WTC11 (cell line): ENCODE data around the gene GPR39.

Source experiments
- FOXJ3 ChIP-seq: sonication (generic); formaldehyde crosslinking; IDR thresholded peaks from 2 replicates; pipeline ENCODE4 v1.9.0; 2021; ENCODE audit warnings: missing genetic modification reagents, mild to moderate bottlenecking, borderline replicate concordance
- NFYB ChIP-seq: sonication (generic); formaldehyde crosslinking; conservative IDR thresholded peaks from 2 replicates; pipeline ENCODE4 v1.8.0; 2022; ENCODE audit warnings: low read depth, missing genetic modification reagents
- SMAD3 ChIP-seq: sonication (generic); formaldehyde crosslinking; IDR thresholded peaks from 2 replicates; pipeline ENCODE4 v1.8.0; 2022; ENCODE audit warnings: missing genetic modification reagents, mild to moderate bottlenecking, borderline replicate concordance
- SP1 ChIP-seq: sonication (generic); formaldehyde crosslinking; conservative IDR thresholded peaks from 2 replicates; pipeline ENCODE4 v1.8.1; 2022; ENCODE audit warnings: missing genetic modification reagents
- TEAD4 ChIP-seq: sonication (generic); formaldehyde crosslinking; IDR thresholded peaks from 2 replicates; pipeline ENCODE4 v1.8.0; 2022; ENCODE audit warnings: mild to moderate bottlenecking, missing genetic modification reagents
- ZNF416 ChIP-seq: fragments of 250-450 bp; sonication (Bioruptor Pico); IDR thresholded peaks from 2 replicates; pipeline ENCODE4 v1.9.0; 2021; ENCODE audit warnings: mild to moderate bottlenecking, inconsistent platforms
- TF ChIP-seq, protein P1 (sequence below): fragments of 200-600 bp; IDR thresholded peaks from 2 replicates; pipeline ENCODE4 v1.8.0; 2022; ENCODE audit warnings: antibody characterized with exemption
- TF ChIP-seq, protein P2 (sequence below): sonication (generic); formaldehyde crosslinking; IDR thresholded peaks from 2 replicates; pipeline ENCODE4 v1.8.1; 2022; ENCODE audit warnings: mild to moderate bottlenecking, missing genetic modification reagents, moderate library complexity, borderline replicate concordance
- TF ChIP-seq, protein P3 (sequence below): sonication (generic); formaldehyde crosslinking; IDR thresholded peaks from 2 replicates; pipeline ENCODE4 v1.8.0; 2022; ENCODE audit warnings: mild to moderate bottlenecking, missing genetic modification reagents
- TF ChIP-seq, protein P4 (sequence below): sonication (generic); formaldehyde crosslinking; IDR thresholded peaks from 2 replicates; pipeline ENCODE4 v1.8.1; 2023; ENCODE audit warnings: mild to moderate bottlenecking, missing genetic modification reagents, moderate library complexity
- TF ChIP-seq, protein P5 (sequence below): sonication (generic); formaldehyde crosslinking; IDR thresholded peaks from 2 replicates; pipeline ENCODE4 v1.8.0; 2023; ENCODE audit warnings: missing genetic modification reagents

DNA sequence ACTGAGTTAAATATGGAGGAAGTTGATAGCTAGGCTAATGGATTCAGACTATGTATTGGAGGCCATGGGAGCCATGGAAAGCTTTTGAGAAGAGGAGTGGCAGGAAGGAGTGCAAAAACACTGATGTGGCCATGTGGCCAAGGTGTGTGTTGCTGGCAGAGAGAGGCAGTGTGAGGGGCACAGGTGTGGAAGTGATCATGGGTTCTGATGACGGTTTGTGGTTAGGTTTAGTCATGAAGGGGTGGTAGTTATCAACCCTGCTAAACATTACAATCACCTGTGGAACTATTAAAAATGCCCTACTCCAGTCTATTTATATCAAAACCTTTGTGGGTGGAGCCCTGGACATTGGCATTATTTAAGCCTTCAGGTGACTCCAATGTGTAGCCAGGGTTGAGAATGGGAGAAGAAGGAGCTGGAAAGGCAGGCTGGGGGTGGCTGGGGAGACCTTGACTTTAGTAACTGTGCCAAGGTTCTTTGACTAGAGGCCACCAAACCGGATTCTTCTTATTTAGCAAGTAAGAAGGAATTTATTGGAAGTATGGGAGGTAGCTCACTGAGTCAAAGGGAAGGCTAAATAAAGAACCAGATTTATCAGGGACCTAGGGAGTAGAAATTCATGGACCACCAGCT, 13.5 kb downstream of the GPR39 start:
- no peak for TF ChIP-seq ZNF416 (CRISPR knock-in tag)
- TF ChIP-seq, protein P1, sequence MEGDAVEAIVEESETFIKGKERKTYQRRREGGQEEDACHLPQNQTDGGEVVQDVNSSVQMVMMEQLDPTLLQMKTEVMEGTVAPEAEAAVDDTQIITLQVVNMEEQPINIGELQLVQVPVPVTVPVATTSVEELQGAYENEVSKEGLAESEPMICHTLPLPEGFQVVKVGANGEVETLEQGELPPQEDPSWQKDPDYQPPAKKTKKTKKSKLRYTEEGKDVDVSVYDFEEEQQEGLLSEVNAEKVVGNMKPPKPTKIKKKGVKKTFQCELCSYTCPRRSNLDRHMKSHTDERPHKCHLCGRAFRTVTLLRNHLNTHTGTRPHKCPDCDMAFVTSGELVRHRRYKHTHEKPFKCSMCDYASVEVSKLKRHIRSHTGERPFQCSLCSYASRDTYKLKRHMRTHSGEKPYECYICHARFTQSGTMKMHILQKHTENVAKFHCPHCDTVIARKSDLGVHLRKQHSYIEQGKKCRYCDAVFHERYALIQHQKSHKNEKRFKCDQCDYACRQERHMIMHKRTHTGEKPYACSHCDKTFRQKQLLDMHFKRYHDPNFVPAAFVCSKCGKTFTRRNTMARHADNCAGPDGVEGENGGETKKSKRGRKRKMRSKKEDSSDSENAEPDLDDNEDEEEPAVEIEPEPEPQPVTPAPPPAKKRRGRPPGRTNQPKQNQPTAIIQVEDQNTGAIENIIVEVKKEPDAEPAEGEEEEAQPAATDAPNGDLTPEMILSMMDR = no peak
- TF ChIP-seq NFYB (CRISPR knock-in tag) = no peak
- no peak for TF ChIP-seq TEAD4 (CRISPR knock-in tag)
- no peak for TF ChIP-seq FOXJ3 (CRISPR knock-in tag)
- no peak for TF ChIP-seq SMAD3 (CRISPR knock-in tag)
- TF ChIP-seq, protein P2, sequence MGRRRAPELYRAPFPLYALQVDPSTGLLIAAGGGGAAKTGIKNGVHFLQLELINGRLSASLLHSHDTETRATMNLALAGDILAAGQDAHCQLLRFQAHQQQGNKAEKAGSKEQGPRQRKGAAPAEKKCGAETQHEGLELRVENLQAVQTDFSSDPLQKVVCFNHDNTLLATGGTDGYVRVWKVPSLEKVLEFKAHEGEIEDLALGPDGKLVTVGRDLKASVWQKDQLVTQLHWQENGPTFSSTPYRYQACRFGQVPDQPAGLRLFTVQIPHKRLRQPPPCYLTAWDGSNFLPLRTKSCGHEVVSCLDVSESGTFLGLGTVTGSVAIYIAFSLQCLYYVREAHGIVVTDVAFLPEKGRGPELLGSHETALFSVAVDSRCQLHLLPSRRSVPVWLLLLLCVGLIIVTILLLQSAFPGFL = no peak
- TF ChIP-seq, protein P3, sequence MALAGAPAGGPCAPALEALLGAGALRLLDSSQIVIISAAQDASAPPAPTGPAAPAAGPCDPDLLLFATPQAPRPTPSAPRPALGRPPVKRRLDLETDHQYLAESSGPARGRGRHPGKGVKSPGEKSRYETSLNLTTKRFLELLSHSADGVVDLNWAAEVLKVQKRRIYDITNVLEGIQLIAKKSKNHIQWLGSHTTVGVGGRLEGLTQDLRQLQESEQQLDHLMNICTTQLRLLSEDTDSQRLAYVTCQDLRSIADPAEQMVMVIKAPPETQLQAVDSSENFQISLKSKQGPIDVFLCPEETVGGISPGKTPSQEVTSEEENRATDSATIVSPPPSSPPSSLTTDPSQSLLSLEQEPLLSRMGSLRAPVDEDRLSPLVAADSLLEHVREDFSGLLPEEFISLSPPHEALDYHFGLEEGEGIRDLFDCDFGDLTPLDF (CRISPR knock-in tag) = no peak
- TF ChIP-seq, protein P4, sequence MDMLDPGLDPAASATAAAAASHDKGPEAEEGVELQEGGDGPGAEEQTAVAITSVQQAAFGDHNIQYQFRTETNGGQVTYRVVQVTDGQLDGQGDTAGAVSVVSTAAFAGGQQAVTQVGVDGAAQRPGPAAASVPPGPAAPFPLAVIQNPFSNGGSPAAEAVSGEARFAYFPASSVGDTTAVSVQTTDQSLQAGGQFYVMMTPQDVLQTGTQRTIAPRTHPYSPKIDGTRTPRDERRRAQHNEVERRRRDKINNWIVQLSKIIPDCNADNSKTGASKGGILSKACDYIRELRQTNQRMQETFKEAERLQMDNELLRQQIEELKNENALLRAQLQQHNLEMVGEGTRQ (CRISPR knock-in tag) = no peak
- no peak for TF ChIP-seq SP1 (CRISPR knock-in tag)
- TF ChIP-seq, protein P5, sequence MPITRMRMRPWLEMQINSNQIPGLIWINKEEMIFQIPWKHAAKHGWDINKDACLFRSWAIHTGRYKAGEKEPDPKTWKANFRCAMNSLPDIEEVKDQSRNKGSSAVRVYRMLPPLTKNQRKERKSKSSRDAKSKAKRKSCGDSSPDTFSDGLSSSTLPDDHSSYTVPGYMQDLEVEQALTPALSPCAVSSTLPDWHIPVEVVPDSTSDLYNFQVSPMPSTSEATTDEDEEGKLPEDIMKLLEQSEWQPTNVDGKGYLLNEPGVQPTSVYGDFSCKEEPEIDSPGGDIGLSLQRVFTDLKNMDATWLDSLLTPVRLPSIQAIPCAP (CRISPR knock-in tag) = no peak
